Activated CD4-positive, alpha-beta T cell treated with anti-CD3 and anti-CD28 coated beads, Interleukin-2, Interleukin-4, amounts not matched to agents 100 ng/mL and 50 ng/mL, durations not matched to agents 16 hours and 8 hours (primary cell): Measurements from ENCODE around the gene BOK.

Source experiments
- DNase-seq: peaks from one replicate; pipeline ENCODE4 v3.0.0-alpha.2; 2020; ENCODE audit warnings: low spot score

Gene BOK

DNA sequence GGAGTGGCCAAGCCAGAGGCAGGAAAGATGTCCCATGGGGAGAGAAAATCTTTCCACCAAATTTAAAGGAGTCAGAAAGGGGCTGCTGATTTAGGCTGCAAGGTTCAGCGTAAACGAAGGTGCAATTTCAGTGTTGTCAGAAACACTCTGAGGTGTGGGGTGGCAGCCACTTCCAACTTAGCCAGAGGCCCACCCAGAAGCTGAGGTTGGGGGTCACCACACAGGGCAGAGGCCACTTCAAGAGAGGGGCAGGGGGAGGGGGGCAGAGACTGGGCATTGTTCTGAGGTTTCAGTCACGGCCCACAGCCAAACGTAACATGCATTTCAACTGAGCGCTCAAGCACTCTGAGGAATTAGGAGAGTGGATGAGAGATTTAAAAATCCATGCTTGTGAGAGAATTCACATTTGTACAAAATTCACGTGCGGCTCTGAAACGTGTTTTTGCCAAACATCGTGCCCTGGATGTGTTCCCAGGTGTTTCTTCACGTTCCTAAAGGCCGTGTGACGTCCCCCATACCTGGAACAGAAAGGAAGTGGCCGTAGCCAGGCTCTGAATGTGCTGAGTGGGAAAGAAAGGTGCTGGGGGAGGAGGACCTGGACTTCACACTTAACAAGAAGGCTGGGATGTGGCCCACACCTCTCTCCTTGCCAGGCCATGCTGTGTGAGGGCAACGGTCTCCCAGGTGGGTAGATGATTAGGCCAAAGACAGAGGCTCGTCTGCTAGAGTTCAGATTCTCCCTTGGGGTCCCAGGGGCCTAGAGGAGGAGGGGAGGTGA is 19.5 kb upstream of the BOK start:
- no peak for DNase-seq

GRCh38 chr2:241539616-241540374 is 18.8 kb upstream of the BOK start:
- DNase-seq, result no peak

- no peak for DNase-seq
Measured at GRCh38 chr2:241540401-241540770, 18.2 kb upstream of the BOK start.

GRCh38 chr2:241540771-241541561 is 17.6 kb upstream of the BOK start:
- DNase-seq, result peak; percentile 67

GRCh38 chr2:241541564-241542277 is 16.8 kb upstream of the BOK start:
- no peak for DNase-seq

- DNase-seq, result no peak
Measured at GRCh38 chr2:241542278-241542605, 16.3 kb upstream of the BOK start.

DNA sequence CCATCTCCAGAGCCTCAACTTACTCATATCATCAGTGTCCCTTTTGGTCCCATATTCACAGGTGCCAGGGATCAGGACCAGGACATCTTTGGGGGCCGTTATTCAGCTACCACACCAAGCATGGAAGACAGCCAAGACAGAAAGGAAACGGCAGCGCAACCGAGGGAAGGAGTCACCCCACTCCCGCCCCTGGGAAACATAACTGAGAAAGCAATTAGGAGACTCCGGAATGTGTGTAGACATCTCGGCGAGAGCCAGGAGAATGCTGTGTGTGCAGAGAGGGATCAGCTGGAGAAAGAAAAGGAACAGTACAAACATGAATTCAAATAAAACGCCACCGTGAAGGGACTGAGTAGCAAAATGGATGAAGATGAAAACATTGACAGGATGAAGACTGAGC is 13.4 kb upstream of the BOK start:
- DNase-seq, result no peak

- DNase-seq, result no peak
Measured at GRCh38 chr2:241545523-241546473, 12.7 kb upstream of the BOK start.

DNA sequence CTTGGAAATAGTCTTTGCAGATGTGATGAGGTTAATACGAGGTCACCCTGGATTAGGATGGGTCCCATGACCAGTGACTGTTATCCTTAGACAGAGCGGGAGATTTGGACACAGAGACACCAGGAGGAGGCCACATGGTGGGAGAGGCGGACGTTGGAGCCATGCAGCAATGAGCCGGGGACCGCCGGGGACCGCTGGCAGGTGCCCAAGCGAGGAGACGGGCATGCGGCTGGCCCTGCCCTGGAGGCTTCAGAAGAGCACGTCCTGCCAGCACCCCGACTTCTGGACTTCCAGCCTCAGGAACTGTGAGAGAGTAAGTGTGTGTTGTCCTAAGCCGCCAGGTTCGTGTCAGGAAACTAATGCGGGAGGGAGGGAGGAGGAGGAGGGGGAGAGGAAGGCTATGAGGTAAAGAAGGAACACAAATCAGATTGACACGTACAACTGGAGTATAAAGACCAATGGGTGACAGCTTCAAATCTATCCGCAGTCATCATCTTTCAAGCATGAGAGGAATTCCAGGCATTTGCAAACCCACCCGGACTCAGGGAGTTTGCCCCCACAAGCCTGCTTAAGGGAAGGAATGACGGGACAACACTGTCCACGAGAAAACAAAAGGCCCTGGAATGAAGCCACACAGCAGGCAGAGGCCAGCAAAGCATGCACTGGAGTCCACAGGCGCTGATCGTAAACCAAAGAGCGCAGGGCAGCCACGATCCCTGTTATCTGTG is 11.6 kb upstream of the BOK start:
- DNase-seq, result no peak

DNA sequence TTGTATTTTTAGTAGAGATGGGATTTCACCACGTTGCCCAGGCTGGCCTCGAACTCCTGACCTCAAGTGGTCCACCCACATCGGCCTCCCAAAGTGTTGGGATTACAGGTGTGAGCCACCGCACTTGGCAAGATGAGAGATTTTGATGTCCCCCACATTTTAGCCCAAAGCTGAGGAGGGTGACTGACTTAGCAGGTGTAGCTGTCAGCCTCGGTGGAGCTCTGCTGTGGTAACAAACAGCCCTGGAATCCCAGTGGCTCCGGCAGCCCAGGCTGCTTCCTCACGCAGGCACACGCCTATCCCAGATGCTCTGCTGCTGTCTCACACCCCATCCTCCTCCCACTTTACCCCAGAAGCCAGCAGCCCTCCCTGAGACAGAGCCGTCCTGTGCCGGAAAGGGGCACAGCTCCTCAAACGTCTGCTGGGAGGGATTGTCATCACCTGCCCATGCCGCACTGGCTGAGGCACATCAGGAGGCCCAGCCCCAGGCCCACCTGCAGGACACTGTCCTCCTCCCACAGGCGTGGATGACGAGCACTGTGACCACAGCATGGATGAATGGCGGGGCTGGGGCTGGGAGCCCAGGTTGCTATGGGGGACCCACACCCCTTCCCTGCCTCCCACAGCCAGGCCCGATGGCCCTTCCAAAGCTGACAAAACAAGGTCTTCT is 10.6 kb upstream of the BOK start:
- DNase-seq, result no peak

- no peak for DNase-seq
Measured at GRCh38 chr2:241548451-241548835, 10.1 kb upstream of the BOK start.

- DNase-seq, result no peak
Measured at GRCh38 chr2:241550616-241551580, 7.6 kb upstream of the BOK start.

- DNase-seq, result no peak
Measured at GRCh38 chr2:241551599-241551997, 6.9 kb upstream of the BOK start.

DNA sequence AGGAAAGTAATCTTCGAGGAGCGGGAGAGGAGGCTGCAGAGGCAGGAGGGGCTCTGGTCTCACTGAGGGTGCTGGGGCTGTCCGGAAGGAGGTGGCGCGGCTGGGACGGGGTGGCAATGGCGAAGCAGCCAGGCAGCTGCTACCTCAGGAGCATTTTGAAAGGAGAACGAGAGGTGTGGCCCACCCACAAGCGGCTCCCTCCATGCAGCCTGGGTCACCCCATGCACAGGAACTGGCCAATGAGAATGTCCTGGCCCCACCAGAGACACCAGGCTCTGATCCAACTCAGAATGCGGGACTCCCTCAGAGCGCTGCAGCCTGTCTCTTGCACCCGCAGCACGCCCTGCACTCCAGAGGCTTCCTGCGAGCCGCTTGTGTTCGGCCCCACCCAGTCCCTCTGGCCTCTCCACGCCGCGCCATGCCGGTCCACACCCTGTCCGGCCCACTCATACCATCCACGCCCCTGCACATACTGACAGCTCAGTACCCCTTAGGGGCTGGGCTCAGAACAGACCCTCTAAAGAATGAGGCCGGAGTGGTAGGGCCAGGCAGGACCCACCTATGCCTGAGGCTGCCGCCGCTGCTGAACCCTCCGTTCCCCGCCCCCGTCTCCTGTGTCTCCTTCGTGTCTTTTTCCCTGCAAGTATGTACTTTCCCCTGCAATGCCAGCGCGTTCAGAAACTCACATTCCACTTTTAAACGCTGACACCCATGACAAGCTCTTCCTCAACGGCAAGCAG is 6.4 kb upstream of the BOK start:
- no peak for DNase-seq

DNA sequence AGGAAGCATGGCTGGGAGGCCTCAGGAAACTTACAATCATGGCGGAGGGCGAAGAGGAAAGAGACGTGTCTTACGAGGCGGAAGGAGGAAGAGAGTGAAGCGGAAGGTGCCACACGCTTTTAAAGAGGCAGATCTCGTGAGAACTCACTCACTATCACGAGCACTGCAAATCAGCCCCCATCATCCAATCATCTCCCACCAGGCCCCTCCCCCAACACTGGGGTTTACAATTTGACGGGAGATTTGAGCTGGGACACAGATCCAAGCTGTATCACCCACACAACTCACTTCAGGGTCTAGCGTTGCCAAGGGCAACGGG is 5.1 kb upstream of the BOK start:
- no peak for DNase-seq

DNA sequence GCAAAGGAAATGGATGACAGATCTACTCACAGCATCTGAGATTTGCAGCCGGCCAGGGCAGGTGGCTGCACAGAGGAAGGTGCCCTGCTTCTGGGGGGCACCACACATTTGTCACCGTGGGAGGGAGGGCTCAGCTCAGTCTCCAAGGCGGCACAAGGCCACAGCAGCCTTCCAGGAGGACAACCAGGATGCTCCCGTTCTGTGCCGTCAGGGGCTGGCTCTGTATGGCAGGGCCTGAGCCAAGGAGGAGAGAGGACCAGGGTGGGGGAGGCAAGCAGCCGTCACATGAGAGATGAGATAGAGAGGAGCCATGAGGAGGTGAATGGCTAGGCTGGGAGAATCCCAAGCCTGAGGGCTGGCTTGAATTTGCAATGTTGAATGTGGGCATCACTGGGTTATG is 4.6 kb upstream of the BOK start:
- no peak for DNase-seq

DNA sequence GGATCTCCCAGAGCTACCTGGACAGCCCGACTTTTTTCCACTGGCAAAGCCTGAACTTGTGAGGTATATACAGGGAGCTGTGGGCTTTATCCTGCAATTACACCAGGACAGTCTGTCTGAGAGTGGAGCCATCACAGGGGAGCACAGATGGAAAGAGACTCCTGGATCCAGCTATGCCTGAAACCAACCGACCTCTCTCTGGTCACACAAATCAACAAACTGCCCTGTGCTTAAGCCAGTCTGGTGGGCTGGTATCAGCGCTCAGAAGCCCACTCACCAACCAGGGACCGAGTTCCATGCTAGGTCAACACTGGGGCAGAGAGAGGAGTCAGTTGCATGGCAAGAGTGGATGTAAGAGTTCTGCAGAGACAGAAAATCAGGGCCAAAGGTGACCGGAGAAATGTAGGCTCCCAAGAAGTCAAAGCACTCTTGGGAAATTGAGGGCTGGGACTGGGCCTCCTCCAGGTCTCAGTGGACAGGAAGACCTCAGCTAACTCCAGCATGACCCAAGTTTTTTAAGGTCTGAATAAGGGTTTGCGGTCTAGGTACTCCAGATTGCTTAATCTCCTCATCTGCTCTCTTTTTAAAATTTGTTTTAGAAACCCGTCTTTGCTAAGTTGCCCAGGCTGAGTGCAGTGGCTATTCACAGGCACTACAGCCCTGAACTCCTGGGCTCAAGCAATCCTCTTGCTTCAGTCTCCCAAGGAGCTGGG is 3.8 kb upstream of the BOK start:
- DNase-seq, result no peak

GRCh38 chr2:241555711-241556110 is 2.8 kb upstream of the BOK start:
- DNase-seq, result no peak
